GM12872 (cell line): ENCODE data around the gene CLIP1.

Experiments
- TF ChIP-seq, protein P1 (sequence below): IDR thresholded peaks from 3 replicates; pipeline ENCODE4 v1.5.1; 2011; ENCODE audit warnings: low read depth, mild to moderate bottlenecking, low read length, moderate library complexity; ENCODE audit not compliant: insufficient read depth

The CLIP1 gene

DNA sequence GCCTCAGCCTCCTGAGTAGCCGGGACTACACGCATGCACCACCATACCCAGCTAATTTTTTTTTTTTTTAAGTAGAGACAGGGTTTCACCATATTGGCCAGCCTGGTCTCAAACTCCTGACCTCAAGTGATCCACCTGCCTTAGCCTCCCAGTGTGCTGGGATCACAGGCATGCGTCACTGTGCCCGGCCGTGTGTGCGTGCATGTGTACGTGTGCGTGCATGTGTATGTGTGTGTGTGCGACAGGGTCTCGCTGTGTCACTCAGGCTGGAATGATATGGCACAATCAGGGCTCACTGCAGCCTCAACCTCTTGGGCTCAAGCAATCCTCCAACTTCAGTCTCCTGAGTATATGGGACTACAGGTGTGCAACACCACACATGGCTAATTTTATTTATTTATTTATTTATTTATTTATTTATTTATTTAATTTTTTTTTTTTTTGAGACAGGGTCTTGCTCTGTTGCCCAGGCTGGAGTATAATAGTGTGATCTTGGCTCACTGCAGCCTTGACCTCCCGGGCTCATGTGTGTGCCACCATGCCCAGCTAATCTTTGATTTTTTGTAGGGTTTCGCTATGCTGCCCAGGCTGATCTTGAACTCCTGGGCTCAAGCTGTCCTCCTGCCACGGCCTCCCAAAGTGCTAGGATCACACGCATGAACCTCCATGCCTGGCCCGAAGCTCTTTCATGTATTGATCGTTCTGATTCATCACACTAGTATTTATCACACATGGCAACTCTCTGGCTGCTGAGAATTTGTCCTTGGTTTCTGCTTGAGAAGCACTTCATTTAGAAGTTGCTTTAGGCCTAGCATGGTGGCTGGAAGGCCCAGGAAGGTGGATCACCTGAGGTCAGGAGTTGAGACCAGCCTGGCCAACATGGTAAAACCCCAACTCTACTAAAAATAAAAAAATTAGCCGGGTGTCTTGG, 35.9 kb upstream of the CLIP1 start:
- TF ChIP-seq, protein P1, sequence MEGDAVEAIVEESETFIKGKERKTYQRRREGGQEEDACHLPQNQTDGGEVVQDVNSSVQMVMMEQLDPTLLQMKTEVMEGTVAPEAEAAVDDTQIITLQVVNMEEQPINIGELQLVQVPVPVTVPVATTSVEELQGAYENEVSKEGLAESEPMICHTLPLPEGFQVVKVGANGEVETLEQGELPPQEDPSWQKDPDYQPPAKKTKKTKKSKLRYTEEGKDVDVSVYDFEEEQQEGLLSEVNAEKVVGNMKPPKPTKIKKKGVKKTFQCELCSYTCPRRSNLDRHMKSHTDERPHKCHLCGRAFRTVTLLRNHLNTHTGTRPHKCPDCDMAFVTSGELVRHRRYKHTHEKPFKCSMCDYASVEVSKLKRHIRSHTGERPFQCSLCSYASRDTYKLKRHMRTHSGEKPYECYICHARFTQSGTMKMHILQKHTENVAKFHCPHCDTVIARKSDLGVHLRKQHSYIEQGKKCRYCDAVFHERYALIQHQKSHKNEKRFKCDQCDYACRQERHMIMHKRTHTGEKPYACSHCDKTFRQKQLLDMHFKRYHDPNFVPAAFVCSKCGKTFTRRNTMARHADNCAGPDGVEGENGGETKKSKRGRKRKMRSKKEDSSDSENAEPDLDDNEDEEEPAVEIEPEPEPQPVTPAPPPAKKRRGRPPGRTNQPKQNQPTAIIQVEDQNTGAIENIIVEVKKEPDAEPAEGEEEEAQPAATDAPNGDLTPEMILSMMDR: no peak

DNA sequence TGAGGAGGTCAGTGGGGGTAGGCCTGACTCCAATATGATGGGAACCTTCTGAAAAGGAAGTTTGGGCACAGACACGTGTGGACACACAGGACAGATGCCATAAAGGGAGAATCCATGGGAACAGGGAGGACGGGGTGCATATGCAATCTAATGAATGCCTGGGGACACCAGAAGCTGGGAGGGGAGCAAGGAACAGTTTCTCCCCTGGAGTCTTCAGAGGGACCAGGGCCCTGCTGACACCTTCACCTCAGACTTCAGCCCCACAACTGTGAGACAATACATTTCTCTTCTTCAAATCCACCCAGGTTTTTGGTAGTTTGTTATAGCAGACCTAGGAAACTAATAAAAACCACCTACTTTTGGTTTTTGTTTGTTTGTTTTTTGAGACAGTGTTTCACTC, 35.2 kb upstream of the CLIP1 start:
- TF ChIP-seq, protein P1: no peak

DNA sequence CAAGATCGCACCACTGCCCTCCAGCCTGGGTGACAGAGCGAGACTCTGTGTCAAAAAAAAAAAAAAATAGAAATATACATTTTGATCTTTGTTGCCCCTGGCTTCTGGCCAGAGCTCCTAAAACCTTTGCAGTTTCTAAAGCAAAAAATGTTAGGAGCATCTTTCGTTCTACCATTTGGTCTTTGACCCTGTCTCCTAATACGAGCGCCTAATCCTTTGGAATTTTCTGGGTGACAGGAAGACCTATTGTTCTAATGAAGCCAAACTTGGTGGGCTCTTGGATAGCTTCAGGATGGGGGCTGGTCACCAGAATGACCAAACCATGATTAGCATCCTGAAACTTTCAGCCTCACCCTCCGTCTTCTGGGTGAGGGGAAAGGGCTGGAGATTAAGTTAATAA, 32.3 kb upstream of the CLIP1 start:
- TF ChIP-seq, protein P1: no peak

DNA sequence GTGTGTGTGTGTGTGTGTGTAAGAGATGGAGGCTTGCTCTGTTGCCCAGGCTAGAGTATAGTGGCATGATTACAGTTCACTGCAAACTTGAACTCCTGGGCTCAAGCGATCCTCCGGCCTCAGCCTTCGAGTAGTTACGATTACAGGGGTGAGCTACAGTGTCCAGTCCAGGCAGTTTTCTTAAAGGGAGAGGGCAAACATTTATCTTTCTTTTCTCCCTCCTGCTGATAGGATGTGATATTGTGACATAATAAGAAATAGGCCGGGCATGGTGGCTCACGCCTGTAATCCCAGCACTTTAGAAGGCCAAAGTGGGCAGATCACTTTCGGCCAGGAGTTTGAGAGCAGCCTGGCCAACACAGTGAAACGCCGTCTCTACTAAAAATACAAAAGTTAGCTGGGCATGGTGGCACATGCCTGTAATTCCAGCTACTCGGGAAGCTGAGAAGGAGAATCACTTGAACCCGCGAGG, 31.8 kb upstream of the CLIP1 start:
- TF ChIP-seq, protein P1: no peak

DNA sequence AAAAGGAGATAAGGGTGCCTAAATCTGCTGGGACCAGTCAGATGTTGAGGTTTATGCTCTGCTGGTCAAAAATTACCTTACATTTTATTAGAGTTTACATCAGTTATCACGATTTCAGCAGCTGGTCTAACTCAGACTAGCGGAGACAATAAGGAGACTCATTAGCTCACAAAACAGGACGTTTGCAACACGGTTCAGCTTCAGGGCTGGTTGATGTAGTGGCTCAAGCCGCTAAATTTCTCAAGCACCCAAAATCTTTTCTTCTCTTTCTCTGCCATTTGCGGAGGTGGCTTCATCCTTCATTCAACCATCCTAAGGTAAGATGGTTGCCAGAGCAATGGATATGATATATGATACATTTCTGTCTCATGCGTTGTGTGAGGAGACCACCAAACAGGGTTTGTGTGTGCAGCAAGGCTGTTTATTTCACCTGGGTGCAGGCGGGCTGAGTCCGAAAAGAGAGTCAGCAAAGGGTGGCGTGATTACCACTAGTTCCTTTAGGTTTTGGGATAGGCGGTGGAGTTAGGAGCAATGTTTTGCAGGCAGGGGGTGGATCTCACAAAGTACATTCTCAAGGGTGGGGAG, 30.3 kb upstream of the CLIP1 start:
- TF ChIP-seq, protein P1: no peak

DNA sequence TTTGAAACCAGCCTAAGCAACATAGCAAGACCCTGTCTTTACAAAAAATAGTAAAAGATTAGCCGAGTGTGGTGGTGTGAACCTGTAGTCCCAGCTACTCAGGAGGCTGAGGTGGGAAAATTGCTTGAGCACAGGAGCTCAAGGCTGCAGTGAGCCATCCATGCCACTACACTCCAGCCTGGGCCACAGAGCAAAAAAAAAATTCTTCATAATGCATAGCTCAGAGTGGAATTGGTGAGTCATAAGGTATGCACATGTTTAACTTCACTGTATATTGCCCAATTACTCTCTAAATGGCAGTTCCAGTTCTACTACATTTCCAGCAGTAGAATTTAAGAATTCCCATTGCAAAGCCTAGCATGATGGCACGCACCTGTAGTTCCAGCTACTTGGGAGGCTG, 26.8 kb upstream of the CLIP1 start:
- TF ChIP-seq, protein P1: no peak

DNA sequence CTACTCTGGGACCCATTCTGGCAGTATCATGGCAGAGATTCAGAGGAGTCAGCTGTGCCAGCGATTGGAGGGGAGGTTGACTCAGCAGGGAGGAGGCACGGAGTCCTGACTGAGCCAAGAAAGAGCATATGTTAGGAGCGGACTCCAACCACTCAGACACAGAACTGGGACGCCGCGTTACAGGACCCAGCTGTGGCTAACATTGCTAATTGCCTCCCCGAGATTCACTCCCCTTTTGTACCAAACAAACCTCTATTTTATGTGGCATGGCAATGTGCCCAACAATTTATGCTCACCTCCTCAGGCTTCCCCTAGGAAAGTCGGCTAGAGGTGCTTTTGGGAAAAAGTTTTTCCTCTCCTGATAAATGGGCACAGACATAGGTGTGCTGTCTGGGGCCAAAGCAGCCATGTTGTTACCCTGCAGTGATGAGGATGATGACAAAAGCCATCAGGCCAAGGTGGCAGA, 15.2 kb upstream of the CLIP1 start:
- TF ChIP-seq, protein P1: no peak
